Measurements from ENCODE around the gene SEPTIN3. TPM values are rescaled to one million over a fixed set of nuclear protein-coding genes. Genes with fewer than 3 reads are reported as not detected.

SEPTIN3 gene
- total RNA-seq, 1 donor from 2014 or later, result 24.4 TPM

- Mint-ChIP-seq H3K27ac (no peak overlapping the region), H3K27me3 (peaks cover 19% of the 10 kb centered on the region), H3K4me1 (ENCODE audit: low read depth) (no peaks in the 10 kb centered on the region), H3K9me3 (ENCODE audit: low read depth) (no peaks in the 10 kb centered on the region), H3K36me3 (ENCODE audit: insufficient read depth) (peaks cover 2% of the 10 kb centered on the region), H3K4me3 (ENCODE audit: low read depth) (no peak overlapping the region)
- no peak for TF ChIP-seq CTCF (IDR thresholded peaks at IDR 0.05; ENCODE audit: unreplicated experiment)
- no peak for DNase-seq (ENCODE audit: low spot score, unreplicated experiment)
Observed at GRCh38 chr22:42000466-42000865, 31.2 kb downstream of the SEPTIN3 start.

- Mint-ChIP-seq H3K4me3 (ENCODE audit: low read depth) (no peak overlapping the region), H3K9me3 (ENCODE audit: low read depth) (no peaks in the 10 kb centered on the region), H3K36me3 (ENCODE audit: insufficient read depth) (peaks cover 2% of the 10 kb centered on the region), H3K27ac (no peak overlapping the region), H3K27me3 (peaks cover 19% of the 10 kb centered on the region), H3K4me1 (ENCODE audit: low read depth) (no peaks in the 10 kb centered on the region)
- TF ChIP-seq CTCF (IDR thresholded peaks at IDR 0.05; ENCODE audit: unreplicated experiment), result no peak
- no peak for DNase-seq (ENCODE audit: low spot score, unreplicated experiment)
Observed at GRCh38 chr22:42001121-42001520, 31.9 kb downstream of the SEPTIN3 start.

GRCh38 chr22:42001706-42002105, 32.5 kb downstream of the SEPTIN3 start:
- no peak for TF ChIP-seq CTCF (IDR thresholded peaks at IDR 0.05; ENCODE audit: unreplicated experiment)
- no peak for DNase-seq (ENCODE audit: low spot score, unreplicated experiment)
- H3K4me3 Mint-ChIP-seq (ENCODE audit: low read depth), result no peak overlapping the region
- H3K9me3 Mint-ChIP-seq (ENCODE audit: low read depth), result no peaks in the 10 kb centered on the region
- H3K36me3 Mint-ChIP-seq (ENCODE audit: insufficient read depth), result peaks cover 2% of the 10 kb centered on the region
- H3K27me3 Mint-ChIP-seq, result peaks cover 22% of the 10 kb centered on the region
- no peak overlapping the region for H3K27ac Mint-ChIP-seq
- H3K4me1 Mint-ChIP-seq (ENCODE audit: low read depth), result no peaks in the 10 kb centered on the region

- peaks cover 8% of the 10 kb centered on the region for H3K27me3 Mint-ChIP-seq
- DNase-seq (ENCODE audit: low spot score, unreplicated experiment), result no peak
- H3K9me3 Mint-ChIP-seq (ENCODE audit: low read depth), result peaks cover 13% of the 10 kb centered on the region
- no peak for TF ChIP-seq CTCF (IDR thresholded peaks at IDR 0.05; ENCODE audit: unreplicated experiment)
- no peak overlapping the region for H3K27ac Mint-ChIP-seq
- no peaks in the 10 kb centered on the region for H3K4me1 Mint-ChIP-seq (ENCODE audit: low read depth)
- no peak overlapping the region for H3K4me3 Mint-ChIP-seq (ENCODE audit: low read depth)
- H3K36me3 Mint-ChIP-seq (ENCODE audit: insufficient read depth), result no peaks in the 10 kb centered on the region
Observed at GRCh38 chr22:42007922-42008321, 38.7 kb downstream of the SEPTIN3 start.

- H3K27me3 Mint-ChIP-seq, result peaks cover 13% of the 10 kb centered on the region
- H3K4me3 Mint-ChIP-seq (ENCODE audit: low read depth), result no peak overlapping the region
- DNase-seq (ENCODE audit: low spot score, unreplicated experiment), result no peak
- no peak overlapping the region for H3K27ac Mint-ChIP-seq
- H3K4me1 Mint-ChIP-seq (ENCODE audit: low read depth), result no peaks in the 10 kb centered on the region
- H3K9me3 Mint-ChIP-seq (ENCODE audit: low read depth), result peaks cover 13% of the 10 kb centered on the region
- no peaks in the 10 kb centered on the region for H3K36me3 Mint-ChIP-seq (ENCODE audit: insufficient read depth)
- TF ChIP-seq CTCF (IDR thresholded peaks at IDR 0.05; ENCODE audit: unreplicated experiment), result no peak
Observed at GRCh38 chr22:42010778-42011177, 41.5 kb downstream of the SEPTIN3 start.
